ENCODE data around the gene MTMR10.

GRCh38 chr15:30918366-30918765 is 73.1 kb downstream of the MTMR10 start:
- TF ChIP-seq, protein P1, sequence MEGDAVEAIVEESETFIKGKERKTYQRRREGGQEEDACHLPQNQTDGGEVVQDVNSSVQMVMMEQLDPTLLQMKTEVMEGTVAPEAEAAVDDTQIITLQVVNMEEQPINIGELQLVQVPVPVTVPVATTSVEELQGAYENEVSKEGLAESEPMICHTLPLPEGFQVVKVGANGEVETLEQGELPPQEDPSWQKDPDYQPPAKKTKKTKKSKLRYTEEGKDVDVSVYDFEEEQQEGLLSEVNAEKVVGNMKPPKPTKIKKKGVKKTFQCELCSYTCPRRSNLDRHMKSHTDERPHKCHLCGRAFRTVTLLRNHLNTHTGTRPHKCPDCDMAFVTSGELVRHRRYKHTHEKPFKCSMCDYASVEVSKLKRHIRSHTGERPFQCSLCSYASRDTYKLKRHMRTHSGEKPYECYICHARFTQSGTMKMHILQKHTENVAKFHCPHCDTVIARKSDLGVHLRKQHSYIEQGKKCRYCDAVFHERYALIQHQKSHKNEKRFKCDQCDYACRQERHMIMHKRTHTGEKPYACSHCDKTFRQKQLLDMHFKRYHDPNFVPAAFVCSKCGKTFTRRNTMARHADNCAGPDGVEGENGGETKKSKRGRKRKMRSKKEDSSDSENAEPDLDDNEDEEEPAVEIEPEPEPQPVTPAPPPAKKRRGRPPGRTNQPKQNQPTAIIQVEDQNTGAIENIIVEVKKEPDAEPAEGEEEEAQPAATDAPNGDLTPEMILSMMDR (IDR thresholded peaks at IDR 0.05) = no peak
- TF ChIP-seq RFX5 (IDR thresholded peaks at IDR 0.05; ENCODE audit: low read length) (no peak), CHD2 (IDR thresholded peaks at IDR 0.05; ENCODE audit: low read length, partially characterized antibody) (no peak), FOXM1 (IDR thresholded peaks at IDR 0.05; ENCODE audit: low read depth) (no peak), POLR2AphosphoS5 (IDR thresholded peaks at IDR 0.05; ENCODE audit: low read depth, low read length) (no peak), YY1 (IDR thresholded peaks at IDR 0.05; ENCODE audit: low read depth) (no peak), EP300 (IDR thresholded peaks at IDR 0.05; ENCODE audit: borderline replicate concordance in 1 of 2, low read depth in 1 of 2, low read length in 1 of 2) (no peak), TCF12 (IDR thresholded peaks at IDR 0.05) (no peak), RAD21 (IDR thresholded peaks at IDR 0.05; ENCODE audit: low read length) (no peak), TAF1 (IDR thresholded peaks at IDR 0.05; ENCODE audit: borderline replicate concordance, low read depth, low read length) (no peak)
